RWPE1 (cell line): ENCODE results near the gene P3H2.

Experiments
- CTCF ChIA-PET: fragments of 350-600 bp; sonication (Branson Sonifier 250); formaldehyde crosslinking; extraction: SDS; loops from one replicate; lab custom pipeline; 2021; lab: Yijun Ruan, JAX
- POLR2A ChIA-PET: fragments of 400-600 bp; formaldehyde crosslinking; extraction: SDS; loops from one replicate; lab custom pipeline; 2020; ENCODE audit warnings: antibody characterized with exemption; ENCODE audit not compliant: low non-redundant PET; lab: Yijun Ruan, JAX
- DNase-seq: peaks from one replicate; pipeline ENCODE4 v3.0.0; 2012; ENCODE audit warnings: low spot score
- H3K27ac ChIP-seq: fragments of 450-650 bp; 2 replicates; pipeline ENCODE4 v1.5.1; 2017
- TF ChIP-seq, protein P1 (sequence below): fragments of 450-650 bp; conservative IDR thresholded peaks from 2 replicates; pipeline ENCODE4 v1.5.1; 2017; ENCODE audit warnings: low read depth, mild to moderate bottlenecking

Gene P3H2

DNA sequence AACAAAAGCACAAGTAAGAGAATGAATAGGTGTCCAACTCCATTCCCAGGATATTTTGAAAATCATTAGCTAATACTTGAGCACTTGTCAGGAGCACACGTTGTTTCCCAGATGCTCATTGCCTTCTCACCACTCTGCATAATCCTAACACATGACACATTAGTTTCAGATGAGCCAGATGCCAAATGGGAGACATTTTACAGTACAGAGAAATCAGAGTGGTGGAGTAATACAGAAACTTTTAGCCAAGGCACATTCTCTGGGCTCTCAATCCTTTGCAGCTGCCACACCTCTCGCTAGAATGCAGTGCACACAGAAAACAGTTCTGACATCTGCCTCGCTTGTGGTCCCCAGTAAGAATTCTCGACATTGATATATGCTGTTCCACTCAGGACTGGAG, 76.6 kb downstream of the P3H2 start:
- ChIA-PET CTCF (no interaction called here), POLR2A (no interaction called here)
- TF ChIP-seq, protein P1, sequence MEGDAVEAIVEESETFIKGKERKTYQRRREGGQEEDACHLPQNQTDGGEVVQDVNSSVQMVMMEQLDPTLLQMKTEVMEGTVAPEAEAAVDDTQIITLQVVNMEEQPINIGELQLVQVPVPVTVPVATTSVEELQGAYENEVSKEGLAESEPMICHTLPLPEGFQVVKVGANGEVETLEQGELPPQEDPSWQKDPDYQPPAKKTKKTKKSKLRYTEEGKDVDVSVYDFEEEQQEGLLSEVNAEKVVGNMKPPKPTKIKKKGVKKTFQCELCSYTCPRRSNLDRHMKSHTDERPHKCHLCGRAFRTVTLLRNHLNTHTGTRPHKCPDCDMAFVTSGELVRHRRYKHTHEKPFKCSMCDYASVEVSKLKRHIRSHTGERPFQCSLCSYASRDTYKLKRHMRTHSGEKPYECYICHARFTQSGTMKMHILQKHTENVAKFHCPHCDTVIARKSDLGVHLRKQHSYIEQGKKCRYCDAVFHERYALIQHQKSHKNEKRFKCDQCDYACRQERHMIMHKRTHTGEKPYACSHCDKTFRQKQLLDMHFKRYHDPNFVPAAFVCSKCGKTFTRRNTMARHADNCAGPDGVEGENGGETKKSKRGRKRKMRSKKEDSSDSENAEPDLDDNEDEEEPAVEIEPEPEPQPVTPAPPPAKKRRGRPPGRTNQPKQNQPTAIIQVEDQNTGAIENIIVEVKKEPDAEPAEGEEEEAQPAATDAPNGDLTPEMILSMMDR: no peak
- DNase-seq: no peak
- H3K27ac ChIP-seq: no peak overlapping the region

DNA sequence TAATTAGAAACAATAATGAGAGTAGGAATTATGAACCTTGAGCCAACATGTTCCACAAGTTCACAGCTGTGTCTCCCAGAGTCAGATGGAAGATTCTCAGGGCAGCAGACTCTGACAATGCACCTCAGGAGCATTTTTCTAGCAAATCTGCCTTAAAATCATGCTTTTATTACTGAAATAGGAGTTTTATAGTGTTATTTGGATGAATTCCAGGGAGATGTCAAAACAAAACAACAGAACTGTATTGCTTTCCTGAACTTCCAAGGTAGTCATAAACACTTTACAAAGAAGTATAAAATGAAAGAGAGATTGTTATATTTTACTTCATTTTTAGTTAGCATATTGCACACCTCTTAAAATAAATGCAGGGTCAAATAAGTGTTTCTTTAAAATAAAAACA, 77.0 kb downstream of the P3H2 start:
- TF ChIP-seq, protein P1: no peak
- DNase-seq: no peak
- ChIA-PET POLR2A (no interaction called here), CTCF (no interaction called here)
- H3K27ac ChIP-seq: no peak overlapping the region

DNA sequence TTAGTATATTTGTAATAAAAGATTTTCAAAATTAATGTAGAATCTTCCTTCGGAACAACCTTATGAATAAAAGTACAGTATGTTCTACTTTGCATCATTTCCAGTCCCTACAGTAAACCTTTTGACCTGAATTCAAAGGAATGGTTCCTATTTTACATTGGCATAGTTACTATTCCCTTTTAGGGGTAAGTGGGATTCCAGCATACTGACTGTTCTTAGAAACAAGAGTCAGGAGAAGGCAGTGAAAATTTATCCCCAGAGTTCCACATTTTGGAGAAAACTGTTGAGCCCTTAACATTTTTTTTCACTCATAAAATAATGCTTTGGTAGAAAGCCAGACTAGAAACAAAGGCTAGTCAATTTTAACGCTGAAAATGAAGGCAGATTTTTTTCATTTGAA, 78.1 kb downstream of the P3H2 start:
- no peak for DNase-seq
- no peak overlapping the region for H3K27ac ChIP-seq
- POLR2A ChIA-PET: no interaction called here
- TF ChIP-seq, protein P1: no peak
- CTCF ChIA-PET: no interaction called here

DNA sequence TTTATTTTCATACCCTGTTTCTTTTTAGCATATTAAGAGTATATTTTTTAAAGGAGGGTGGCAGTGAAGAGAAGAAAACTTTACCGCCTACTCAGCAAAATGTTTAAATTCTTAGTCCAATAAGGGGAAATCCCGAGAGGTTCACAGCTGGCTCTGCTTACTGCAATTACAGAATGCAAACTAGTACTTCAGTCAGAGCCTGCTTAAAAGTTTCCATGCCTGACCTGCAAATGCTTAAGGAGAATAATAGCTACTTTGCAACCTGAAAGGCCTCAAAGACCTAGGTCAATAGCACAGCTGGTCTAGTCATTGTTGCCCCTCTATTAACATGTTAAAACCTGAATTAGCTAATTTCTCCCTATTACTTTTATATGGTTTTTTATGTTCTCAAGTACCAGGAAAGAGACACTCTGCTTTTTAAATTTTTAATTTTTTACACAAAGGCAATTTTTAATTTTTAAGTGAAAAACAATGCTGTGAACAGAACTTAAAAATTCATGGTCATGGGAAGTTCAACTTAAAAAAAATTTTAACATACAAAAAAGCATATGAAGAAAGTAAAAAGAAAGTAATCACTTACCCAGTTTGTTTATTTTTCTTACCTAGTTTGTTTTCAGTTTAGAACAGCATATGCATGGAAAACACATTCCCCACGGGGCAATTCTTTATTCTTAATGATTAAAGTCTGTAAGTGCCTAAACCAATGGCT, 79.2 kb downstream of the P3H2 start:
- ChIA-PET CTCF (interaction anchor here (0.6 kb wide), 2 partner anchors 65 to 71 kb away, joined by 5 to 7 read pairs; no protein-coding TSS in a partner anchor), POLR2A (no interaction called here)
- TF ChIP-seq, protein P1: no peak
- no peak for DNase-seq
- H3K27ac ChIP-seq: no peak overlapping the region

DNA sequence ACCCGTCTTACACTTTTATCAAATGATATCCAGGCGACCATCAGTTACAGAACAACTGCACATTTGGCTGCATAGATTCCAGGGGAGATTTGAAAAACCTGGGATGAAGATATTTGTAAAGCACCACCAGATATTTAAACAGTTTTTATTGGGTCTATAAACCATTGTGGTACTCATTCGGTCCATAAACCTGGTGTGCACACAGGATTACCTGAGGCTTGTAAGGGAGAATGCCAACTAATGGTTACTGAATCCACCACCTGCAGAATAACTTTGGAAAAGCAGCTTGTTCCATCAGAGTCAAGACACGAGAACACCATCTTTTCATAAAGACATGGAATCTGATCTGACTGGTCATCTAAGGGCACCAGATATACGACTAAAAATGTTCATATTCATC, 80.6 kb downstream of the P3H2 start:
- DNase-seq: no peak
- ChIA-PET CTCF (interaction anchor here (0.6 kb wide), 1 partner anchor 9 kb away, joined by 4 read pairs; no protein-coding TSS in a partner anchor), POLR2A (no interaction called here)
- H3K27ac ChIP-seq: no peak overlapping the region
- TF ChIP-seq, protein P1: no peak

DNA sequence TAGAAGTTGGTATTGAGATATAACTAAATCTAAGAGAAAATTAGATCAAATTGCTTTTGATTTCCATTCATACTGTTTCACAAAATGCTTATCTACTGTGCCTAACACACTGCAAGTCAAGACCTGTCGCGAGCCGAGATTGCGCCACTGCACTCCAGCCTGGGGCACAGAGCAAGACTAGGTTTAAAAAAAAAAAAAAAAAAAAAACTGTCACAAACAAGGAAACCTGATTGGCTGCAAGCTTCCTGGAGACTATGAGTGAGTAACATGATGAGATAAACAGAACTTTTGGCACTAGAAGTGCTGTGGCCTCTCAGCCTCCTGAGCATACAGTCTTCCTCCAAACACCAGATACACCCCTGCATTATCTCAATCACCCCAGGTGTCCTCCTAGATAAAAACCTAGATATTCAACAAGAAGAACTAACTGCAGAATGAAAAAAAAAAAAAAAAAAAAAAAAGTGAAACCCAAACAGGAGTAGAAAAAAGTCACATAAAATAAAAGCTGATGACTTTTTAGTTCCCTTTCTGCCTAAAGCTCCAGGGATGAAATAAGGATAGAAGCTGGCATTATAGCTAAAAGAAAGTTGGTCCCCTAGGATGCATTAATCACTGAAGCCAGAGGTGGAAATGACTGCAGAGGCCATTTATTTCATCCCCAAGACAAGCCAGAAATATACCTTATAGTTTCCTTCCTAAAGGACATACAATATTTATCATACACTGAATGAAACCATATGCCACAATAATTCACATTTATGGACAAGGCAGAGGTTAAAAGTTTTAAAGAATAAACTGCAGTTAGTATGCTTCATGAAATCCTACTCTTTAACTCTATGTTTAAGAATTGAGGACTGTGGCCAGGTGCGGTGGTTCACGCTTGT, 82.4 kb downstream of the P3H2 start:
- CTCF ChIA-PET: interaction anchor here (0.6 kb wide), 1 partner anchor 470 kb away, joined by 3 read pairs; no protein-coding TSS in a partner anchor
- POLR2A ChIA-PET: interaction anchor here (0.7 kb wide), 1 partner anchor 13 kb away, joined by 3 read pairs; no protein-coding TSS in a partner anchor
- TF ChIP-seq, protein P1: no peak
- DNase-seq: peak; percentile 94
- peak overlapping the region; percentile 70 for H3K27ac ChIP-seq
